Left lung (tissue), 14 donors: ENCODE results near the gene KCNK18. TPM values are rescaled to one million over a fixed set of nuclear protein-coding genes. Genes with fewer than 3 reads are reported as not detected.

Experiments used
- ATAC-seq: fragments of 200-7000 bp; cut with Tn5 transposase; one replicate; pipeline ENCODE4 v1.9.1; 2020; ENCODE audit warnings: moderate library complexity
- DNase-seq, 4 donors: peaks; one replicate each; pipeline ENCODE4 v3.0.0-alpha.2; 2013 to 2020
- H3K27ac ChIP-seq, 2 donors: fragments of 200-600 bp; sonication (generic) in 1 of 2; one replicate each; pipeline versions ENCODE4 v1.5.0 to v1.8.0; 2020 to 2021
- H3K27me3 ChIP-seq, 2 donors: fragments of 200-600 bp; sonication (generic) in 1 of 2; one replicate each; pipeline versions ENCODE4 v1.5.0 to v1.8.0; 2020 to 2021
- H3K36me3 ChIP-seq, 2 donors: fragments of 200-600 bp; sonication (generic) in 1 of 2; one replicate each; pipeline versions ENCODE4 v1.5.0 to v1.8.0; 2020 to 2021
- H3K4me1 ChIP-seq, 2 donors: fragments of 200-600 bp; one replicate each; pipeline ENCODE4 v1.8.0; 2021
- H3K4me3 ChIP-seq, 2 donors: fragments of 200-600 bp; sonication (generic) in 1 of 2; one replicate each; pipeline versions ENCODE4 v1.5.0 to v1.8.0; 2020 to 2021; ENCODE audit warnings: mild to moderate bottlenecking in 1 of 2
- H3K9me3 ChIP-seq, 2 donors: fragments of 200-600 bp; sonication (generic) in 1 of 2; one replicate each; pipeline versions ENCODE4 v1.5.0 to v1.8.0; 2020 to 2021
- intact Hi-C, 2 donors: fragments of 100-400 bp; cut with DNase I; formaldehyde crosslinking; loops; one replicate each; pipeline versions ENCODE4 v1.11.2 to v1.14.2; 2022
- long read RNA-seq, 12 donors: library from polyadenylated mRNA in 2 of 12; unstranded in 2 of 12; transcript quantifications; one replicate each; pipeline ENCODE4 v2.0.0 and lab custom pipeline, GENCODE V29; 2019 to 2026
- polyA plus RNA-seq, 6 donors: library from polyadenylated mRNA; unstranded; fragments of 120-200 nt; gene quantifications; one replicate each; pipeline ENCODE4 v1.2.1, GENCODE V29; 2013; ENCODE audit not compliant: insufficient read length in 6 of 6
- total RNA-seq, 2 donors: library from RNA; stranded (reverse); fragmentation: NEBNext Ultra II Directional; extraction: Animal tissue kit (Norgen Biotek cat#: 25700); gene quantifications; one replicate each; pipeline ENCODE4 v1.2.1, GENCODE V29; 2021
- TF ChIP-seq, protein P1 (sequence below), 2 donors: fragments of 200-600 bp; sonication (generic) in 1 of 2; IDR thresholded peaks; one replicate each; pipeline versions ENCODE4 v1.5.0 to v1.8.0; 2021; ENCODE audit warnings: antibody characterized with exemption in 2 of 2
- donor health status: DM: no; HTN: yes; CAD: no.
- donor health status: DM: no; HTN: no; CAD: no.

Gene KCNK18
- total RNA-seq (not detected), polyA plus RNA-seq (not detected)
- long read RNA-seq, donor 1 = 0 reads
- long read RNA-seq, donor 2 = 0 reads
- long read RNA-seq, donor 3 = 0 reads
- long read RNA-seq, donor 4 = 0 reads
- long read RNA-seq, donor 5 = 0 reads
- long read RNA-seq, donor 6 = 0 reads
- long read RNA-seq, donor 7 = 0 reads
- long read RNA-seq, donor 8 = 0 reads
- long read RNA-seq, donor 9 = 0 reads
- long read RNA-seq, donor 10 = 0 reads
- long read RNA-seq, donor 11 = 0 reads
- long read RNA-seq, donor 12 = 0 reads

GRCh38 chr10:117197189-117197588 lies at the start of gene KCNK18:
Gene KCNK18, plus strand, starts transcription at chr10:117197489. Its CDS starts 0 bp downstream, at chr10:117197489.
- H3K27ac ChIP-seq = no peak within 1 kb of the TSS
- H3K4me3 ChIP-seq = no peak within 1 kb of the TSS
- H3K9me3 ChIP-seq = no peaks in the 10 kb centered on the region
- TF ChIP-seq, protein P1, sequence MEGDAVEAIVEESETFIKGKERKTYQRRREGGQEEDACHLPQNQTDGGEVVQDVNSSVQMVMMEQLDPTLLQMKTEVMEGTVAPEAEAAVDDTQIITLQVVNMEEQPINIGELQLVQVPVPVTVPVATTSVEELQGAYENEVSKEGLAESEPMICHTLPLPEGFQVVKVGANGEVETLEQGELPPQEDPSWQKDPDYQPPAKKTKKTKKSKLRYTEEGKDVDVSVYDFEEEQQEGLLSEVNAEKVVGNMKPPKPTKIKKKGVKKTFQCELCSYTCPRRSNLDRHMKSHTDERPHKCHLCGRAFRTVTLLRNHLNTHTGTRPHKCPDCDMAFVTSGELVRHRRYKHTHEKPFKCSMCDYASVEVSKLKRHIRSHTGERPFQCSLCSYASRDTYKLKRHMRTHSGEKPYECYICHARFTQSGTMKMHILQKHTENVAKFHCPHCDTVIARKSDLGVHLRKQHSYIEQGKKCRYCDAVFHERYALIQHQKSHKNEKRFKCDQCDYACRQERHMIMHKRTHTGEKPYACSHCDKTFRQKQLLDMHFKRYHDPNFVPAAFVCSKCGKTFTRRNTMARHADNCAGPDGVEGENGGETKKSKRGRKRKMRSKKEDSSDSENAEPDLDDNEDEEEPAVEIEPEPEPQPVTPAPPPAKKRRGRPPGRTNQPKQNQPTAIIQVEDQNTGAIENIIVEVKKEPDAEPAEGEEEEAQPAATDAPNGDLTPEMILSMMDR (IDR thresholded peaks at IDR 0.05) = no peak
- DNase-seq (no peak), ATAC-seq (no peak)
- H3K27me3 ChIP-seq = peaks cover 0 to 10% of the 10 kb centered on the region in 2 donors
- no peaks in the 10 kb centered on the region for H3K36me3 ChIP-seq
- intact Hi-C loops = no loop called here
- no peaks in the 10 kb centered on the region for H3K4me1 ChIP-seq

- TF ChIP-seq, protein P1 (IDR thresholded peaks at IDR 0.05) = no peak
- Histone ChIP-seq H3K27me3 (peaks cover 9 to 93% of the 10 kb centered on the region in 2 donors), H3K4me3 (no peak overlapping the region), H3K27ac (no peak overlapping the region), H3K36me3 (no peaks in the 10 kb centered on the region), H3K9me3 (peaks cover 0 to 14% of the 10 kb centered on the region in 2 donors), H3K4me1 (no peaks in the 10 kb centered on the region)
- no peak for DNase-seq
- intact Hi-C loops = no loop called here
- ATAC-seq = no peak
Measured at GRCh38 chr10:117148284-117148683, 49.0 kb upstream of the KCNK18 start.

- TF ChIP-seq, protein P1 (IDR thresholded peaks at IDR 0.05) = no peak
- H3K4me3 ChIP-seq = no peak overlapping the region
- peaks cover 13 to 94% of the 10 kb centered on the region in 2 donors for H3K27me3 ChIP-seq
- no peaks in the 10 kb centered on the region for H3K9me3 ChIP-seq
- H3K36me3 ChIP-seq = no peaks in the 10 kb centered on the region
- intact Hi-C loops = no loop called here
- no peak overlapping the region for H3K27ac ChIP-seq
- no peaks in the 10 kb centered on the region for H3K4me1 ChIP-seq
- ATAC-seq (no peak), DNase-seq (no peak)
Measured at GRCh38 chr10:117152668-117153067, 44.6 kb upstream of the KCNK18 start.

DNA sequence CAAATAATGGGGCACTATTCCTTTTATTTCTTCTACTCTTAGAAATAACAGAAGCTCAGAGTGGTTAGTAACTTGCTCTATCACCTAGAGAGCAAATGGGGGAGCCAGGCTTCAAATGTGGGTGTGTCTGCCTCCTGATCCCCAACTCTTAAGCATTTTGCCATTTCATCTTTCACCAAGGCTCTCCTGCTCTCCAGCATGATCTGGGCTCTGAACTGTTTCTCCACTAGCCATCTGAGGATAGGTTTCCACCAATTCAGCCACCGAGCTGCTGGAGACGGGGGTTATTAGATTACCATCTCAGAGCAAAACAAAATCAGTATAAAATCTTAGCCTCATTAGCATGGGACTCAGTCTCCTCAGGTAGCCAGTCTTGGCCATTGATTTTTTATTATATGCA lies 39.0 kb upstream of the KCNK18 start:
- H3K9me3 ChIP-seq = no peaks in the 10 kb centered on the region
- no peak for DNase-seq
- no peak for ATAC-seq
- intact Hi-C loops = no loop called here
- H3K4me3 ChIP-seq = no peak overlapping the region
- no peaks in the 10 kb centered on the region for H3K36me3 ChIP-seq
- TF ChIP-seq, protein P1 (IDR thresholded peaks at IDR 0.05) = no peak
- no peak overlapping the region for H3K27ac ChIP-seq
- peaks cover 68 to 100% of the 10 kb centered on the region in 2 donors for H3K27me3 ChIP-seq
- H3K4me1 ChIP-seq = peaks cover 0 to 9% of the 10 kb centered on the region in 2 donors

- no peak overlapping the region for H3K4me3 ChIP-seq
- intact Hi-C loops = no loop called here
- H3K4me1 ChIP-seq = peaks cover 0 to 15% of the 10 kb centered on the region in 2 donors
- H3K9me3 ChIP-seq = no peaks in the 10 kb centered on the region
- H3K27me3 ChIP-seq = peaks cover 79 to 100% of the 10 kb centered on the region in 2 donors
- H3K27ac ChIP-seq = no peak overlapping the region
- no peak for ATAC-seq
- no peaks in the 10 kb centered on the region for H3K36me3 ChIP-seq
- TF ChIP-seq, protein P1 (IDR thresholded peaks at IDR 0.05) = no peak
- DNase-seq = no peak
Measured at GRCh38 chr10:117159390-117159789, 37.9 kb upstream of the KCNK18 start.
